GM21526 (cell line): ENCODE data around the gene IPO9.
"Not testable (repeated sequence)": the region's sequence is repeated elsewhere in the genome, so short reads cannot be mapped to it uniquely, and the experiment has no call there.

Experiments
- ATAC-seq: cut with Tn5 transposase; IDR thresholded peaks from one replicate; pipeline ENCODE4 v1.9.1; 2021; ENCODE audit warnings: moderate library complexity; ENCODE audit not compliant: unreplicated experiment, low FRiP score

The IPO9 gene

GRCh38 chr1:201845331-201846083, 16.6 kb downstream of the IPO9 start:
- no peak for ATAC-seq

GRCh38 chr1:201847150-201847549, 18.2 kb downstream of the IPO9 start:
- ATAC-seq: no peak

GRCh38 chr1:201848230-201848629, 19.3 kb downstream of the IPO9 start:
- ATAC-seq: no peak

DNA sequence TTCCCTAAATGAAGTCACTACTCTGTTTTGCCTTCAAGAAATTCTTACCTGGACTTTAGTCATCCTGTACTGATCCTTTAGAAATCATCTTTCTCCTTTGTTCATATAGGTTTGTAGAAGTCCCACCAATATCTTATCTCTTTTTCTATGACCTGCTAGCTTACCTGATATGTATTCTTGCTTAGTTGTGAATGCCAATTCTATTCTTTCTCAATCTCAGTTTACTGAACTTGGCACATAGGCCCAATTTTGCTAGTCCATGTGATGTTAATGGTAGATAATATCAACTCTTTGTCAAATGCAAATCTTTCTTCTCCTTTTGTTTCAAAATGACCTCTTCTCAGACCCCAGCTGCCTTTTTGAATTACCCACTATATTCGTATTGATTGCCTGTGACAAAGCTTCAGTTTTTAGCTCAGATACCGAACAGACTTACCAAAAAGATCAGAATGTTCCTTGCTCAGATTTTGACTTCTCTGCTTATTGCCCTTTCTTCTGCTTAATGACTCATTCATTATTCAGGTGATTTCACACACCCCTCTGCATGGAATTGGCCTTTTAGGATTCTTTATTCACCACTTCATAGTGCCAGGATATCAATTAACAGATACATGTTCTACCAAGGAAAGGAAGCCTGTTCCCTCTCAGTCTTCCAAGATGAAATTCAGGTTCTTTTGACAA, 20.6 kb downstream of the IPO9 start:
- no peak for ATAC-seq

DNA sequence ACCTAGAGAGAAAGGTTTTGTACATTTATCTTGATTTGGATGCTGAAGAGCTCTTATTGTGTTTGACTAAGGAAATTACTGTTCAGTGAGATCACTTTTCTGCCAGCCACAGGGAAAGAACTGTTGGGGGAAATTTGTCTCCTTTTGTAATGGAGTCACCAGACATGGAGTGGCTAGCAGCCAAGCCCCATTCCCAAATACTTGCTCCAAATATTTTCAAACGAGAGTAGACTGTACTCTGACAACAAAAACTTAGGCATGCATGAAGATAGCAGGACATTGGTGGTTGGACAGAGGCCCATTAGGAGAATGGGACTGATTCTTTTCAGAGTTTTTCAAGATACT, 21.1 kb downstream of the IPO9 start:
- no peak for ATAC-seq

GRCh38 chr1:201851949-201852348, 23.0 kb downstream of the IPO9 start:
- no peak for ATAC-seq

DNA sequence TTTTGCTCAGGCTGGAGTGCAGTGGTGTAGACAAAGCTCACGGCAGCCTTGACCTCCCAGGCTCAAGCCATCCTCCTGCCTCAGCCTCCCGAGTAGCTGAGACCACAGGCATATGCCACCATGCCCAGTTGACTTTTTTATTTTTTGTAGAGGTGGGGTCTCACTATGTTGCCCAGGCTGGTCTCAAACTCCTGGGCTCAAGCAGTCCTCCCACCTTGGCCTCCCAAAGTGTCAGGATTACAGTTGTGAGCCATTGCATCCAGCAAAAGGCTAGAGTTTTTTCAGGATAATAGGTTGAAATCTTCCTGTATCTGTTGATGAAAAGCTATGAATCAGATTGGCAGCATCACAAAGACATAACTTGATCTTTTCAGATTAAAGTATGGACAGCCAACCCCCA, 27.8 kb downstream of the IPO9 start:
- ATAC-seq: not testable (repeated sequence)

DNA sequence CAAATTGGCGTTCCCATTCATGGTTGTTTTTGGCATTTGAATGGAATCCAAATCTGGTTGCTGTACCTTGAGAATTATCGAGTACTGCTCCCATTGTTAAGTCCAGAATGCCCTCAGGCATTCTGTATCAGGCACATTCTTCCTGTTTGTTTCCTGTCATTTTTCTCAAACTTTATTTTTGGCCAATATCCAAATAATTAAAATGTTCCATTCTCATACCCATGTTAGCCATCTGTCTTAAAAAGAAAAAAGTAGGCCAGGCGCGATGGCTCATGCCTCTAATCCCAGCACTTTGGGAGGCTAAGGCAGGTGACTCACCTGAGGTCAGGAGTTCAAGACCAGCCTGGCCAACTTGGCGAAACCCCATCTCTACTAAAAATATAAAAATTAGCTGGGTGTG, 30.5 kb downstream of the IPO9 start:
- no peak for ATAC-seq

- no peak for ATAC-seq
Measured at GRCh38 chr1:201861448-201861847, 32.5 kb downstream of the IPO9 start.

- no peak for ATAC-seq
Measured at GRCh38 chr1:201870397-201870796, 41.4 kb downstream of the IPO9 start.

DNA sequence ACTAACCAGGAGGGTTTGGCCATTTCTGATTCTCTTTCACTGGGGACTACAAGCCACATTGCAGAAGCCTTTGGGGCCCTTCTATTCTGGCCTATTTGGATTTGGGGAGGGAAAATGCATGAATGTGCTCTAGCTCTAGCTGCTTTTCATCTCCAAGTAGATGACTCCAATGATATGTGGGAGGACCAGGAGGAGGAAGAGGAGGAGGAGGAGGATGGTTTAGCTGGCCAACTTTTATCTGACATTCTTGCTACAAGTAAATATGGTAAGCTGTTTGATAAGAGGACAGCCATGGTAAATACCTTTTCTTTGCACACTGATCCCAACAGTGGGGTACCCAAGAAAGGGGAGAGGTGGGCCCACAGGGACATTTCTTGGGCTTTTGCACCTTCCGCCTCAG, 45.7 kb downstream of the IPO9 start:
- ATAC-seq: no peak

- no peak for ATAC-seq
Measured at GRCh38 chr1:201876148-201876818, 47.3 kb downstream of the IPO9 start.

GRCh38 chr1:201877877-201878401, 49.0 kb downstream of the IPO9 start:
- no peak for ATAC-seq

DNA sequence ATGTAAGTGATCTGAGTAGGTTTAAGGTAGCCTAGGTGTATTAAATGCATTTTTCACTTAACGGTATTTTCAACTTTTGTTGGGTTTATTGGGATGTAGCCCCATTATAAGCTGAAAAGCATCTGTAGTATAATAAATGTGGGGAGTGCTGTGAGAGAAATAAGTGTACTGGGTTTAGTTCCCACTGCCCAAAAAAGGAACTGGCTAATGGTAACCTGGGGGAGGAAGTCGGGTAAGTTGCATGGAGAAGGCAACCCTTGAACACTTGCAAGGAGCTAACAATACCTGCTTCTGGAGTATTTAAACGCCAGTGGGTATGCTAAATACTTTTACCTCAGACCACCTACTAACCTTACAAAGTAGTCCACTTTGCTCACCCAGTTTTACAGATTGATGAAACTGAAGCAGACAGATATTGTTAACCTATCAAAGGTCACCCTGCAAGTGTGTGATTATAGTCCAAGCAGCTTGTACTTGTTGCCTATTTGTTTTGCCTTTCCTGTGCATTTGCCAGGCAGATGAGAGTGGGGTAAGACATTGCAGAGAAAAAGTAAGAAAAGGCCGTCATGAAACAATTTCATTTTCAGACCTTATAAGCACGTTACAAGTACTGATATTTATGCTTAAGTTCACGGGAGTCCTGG, 52.1 kb downstream of the IPO9 start:
- ATAC-seq: no peak

DNA sequence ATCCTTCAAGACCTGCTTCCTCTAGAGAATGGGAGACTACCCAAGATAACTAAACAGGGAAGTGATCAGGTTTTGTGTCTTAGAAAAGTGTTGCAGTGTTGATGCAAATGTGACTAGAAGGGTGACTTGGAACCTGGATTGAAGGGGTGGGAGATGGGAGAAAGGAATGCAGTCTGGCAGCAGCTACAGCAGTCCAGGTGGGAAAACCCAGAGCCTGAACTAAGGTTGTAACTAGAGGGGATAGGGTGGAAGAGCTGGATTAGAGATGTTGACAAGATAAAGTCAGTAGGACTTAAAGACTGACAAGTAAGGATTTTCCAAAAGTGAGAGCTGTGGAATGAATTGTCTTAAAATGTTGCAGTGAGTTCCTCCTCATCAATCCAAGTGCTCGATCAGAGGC, 52.7 kb downstream of the IPO9 start:
- no peak for ATAC-seq

DNA sequence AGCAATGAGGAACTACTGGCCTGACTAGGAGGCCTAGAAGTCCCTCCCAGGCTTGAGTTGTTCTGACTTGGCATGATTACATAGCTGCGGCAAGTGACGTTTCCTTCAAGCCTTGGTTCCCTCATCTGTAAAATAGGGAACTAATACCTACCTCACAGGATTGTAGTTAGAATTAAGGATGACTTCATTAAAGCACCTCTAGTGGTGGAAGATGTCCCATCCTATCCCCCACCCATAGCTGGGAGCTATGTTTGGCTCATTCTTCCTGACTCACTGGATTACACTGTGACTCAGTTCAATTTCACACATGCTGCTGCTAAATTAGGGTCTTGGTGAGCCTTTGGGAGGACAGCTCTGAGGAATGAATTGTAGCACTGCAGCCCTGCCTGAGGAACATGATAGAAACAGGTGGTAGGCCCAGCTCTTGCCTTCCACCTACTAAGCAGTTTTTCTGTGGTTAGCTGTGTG, 53.7 kb downstream of the IPO9 start:
- no peak for ATAC-seq

DNA sequence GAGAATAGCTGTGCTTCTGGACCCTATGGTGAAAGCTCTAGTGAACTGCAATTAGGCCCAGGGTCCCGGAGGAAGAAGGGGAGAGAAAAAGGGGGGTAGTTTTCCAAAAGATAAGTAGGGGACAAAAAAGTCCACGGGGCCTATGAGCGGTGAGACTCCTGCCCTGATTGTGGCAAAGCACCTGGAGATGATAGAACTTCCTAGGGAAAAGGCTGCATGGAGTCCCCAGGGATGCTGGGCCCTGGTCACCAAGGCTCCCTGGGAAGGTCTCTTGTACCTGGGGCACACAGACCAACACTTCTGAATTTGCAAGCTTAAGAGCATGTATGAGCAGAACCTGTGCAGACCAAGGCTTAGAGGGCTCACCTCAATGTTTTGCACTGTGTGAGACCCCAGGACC, 54.3 kb downstream of the IPO9 start:
- ATAC-seq: no peak

DNA sequence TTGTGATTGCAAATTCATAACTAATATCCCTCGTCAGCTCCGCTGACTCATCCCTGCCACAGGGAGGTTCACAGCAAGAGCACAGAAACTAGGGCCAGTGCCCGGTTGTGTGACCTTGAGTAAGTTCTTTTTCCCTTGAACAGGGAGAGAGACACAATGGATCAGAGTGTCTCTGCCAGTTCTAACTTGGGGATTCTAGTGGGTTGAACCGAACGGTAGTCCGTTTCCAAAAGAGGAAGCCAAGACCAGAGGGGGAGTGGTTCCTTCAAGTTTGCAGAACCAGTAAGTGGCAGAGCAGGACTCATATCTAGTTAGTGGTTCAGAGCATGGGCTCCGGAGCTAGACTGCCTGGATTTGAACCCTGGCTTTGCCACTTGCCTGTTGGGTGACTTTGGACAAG, 54.8 kb downstream of the IPO9 start:
- no peak for ATAC-seq

GRCh38 chr1:201884425-201884824, 55.5 kb downstream of the IPO9 start:
- ATAC-seq: no peak

- no peak for ATAC-seq
Measured at GRCh38 chr1:201885531-201886075, 56.6 kb downstream of the IPO9 start.
